HG03457 (cell line): ENCODE measurements around the gene ASTN1.

Source experiments
- ATAC-seq: cut with Tn5 transposase; IDR thresholded peaks from one replicate; pipeline ENCODE4 v1.9.1; 2021; ENCODE audit warnings: moderate number of reproducible peaks; ENCODE audit not compliant: unreplicated experiment

The ASTN1 gene

GRCh38 chr1:177045151-177045550 lies 119.4 kb downstream of the ASTN1 start:
- ATAC-seq, result no peak

GRCh38 chr1:177044390-177044789 lies 120.1 kb downstream of the ASTN1 start:
- ATAC-seq, result no peak

- ATAC-seq, result no peak
These were observed 120.9 kb downstream of the ASTN1 start for GRCh38 chr1:177043597-177043996.

GRCh38 chr1:177035586-177035985 lies 128.9 kb downstream of the ASTN1 start:
- ATAC-seq, result no peak

GRCh38 chr1:177033628-177034027 lies 130.9 kb downstream of the ASTN1 start:
- no peak for ATAC-seq

GRCh38 chr1:177032434-177032833 lies 132.1 kb downstream of the ASTN1 start:
- no peak for ATAC-seq

- ATAC-seq, result no peak
These were observed 139.9 kb downstream of the ASTN1 start for GRCh38 chr1:177024623-177025022.

- ATAC-seq, result no peak
These were observed 140.8 kb downstream of the ASTN1 start for GRCh38 chr1:177023726-177024125.

- no peak for ATAC-seq
These were observed 141.3 kb downstream of the ASTN1 start for GRCh38 chr1:177023249-177023648.

GRCh38 chr1:177021687-177022086 lies 142.8 kb downstream of the ASTN1 start:
- no peak for ATAC-seq

GRCh38 chr1:177020851-177021589 lies 143.5 kb downstream of the ASTN1 start:
- no peak for ATAC-seq

GRCh38 chr1:177017287-177017852 lies 147.1 kb downstream of the ASTN1 start:
- ATAC-seq, result no peak

GRCh38 chr1:177014325-177014724 lies 150.2 kb downstream of the ASTN1 start:
- ATAC-seq, result no peak

GRCh38 chr1:177012342-177012925 lies 152.1 kb downstream of the ASTN1 start:
- ATAC-seq, result no peak

- no peak for ATAC-seq
These were observed 153.0 kb downstream of the ASTN1 start for GRCh38 chr1:177011508-177011907.

GRCh38 chr1:177010211-177010825 lies 154.2 kb downstream of the ASTN1 start:
- ATAC-seq, result no peak

- ATAC-seq, result no peak
These were observed 155.9 kb downstream of the ASTN1 start for GRCh38 chr1:177008653-177009052.

GRCh38 chr1:177007437-177008161 lies 156.9 kb downstream of the ASTN1 start:
- ATAC-seq, result no peak

GRCh38 chr1:177002891-177003290 lies 161.6 kb downstream of the ASTN1 start:
- ATAC-seq, result no peak

- no peak for ATAC-seq
These were observed 163.0 kb downstream of the ASTN1 start for GRCh38 chr1:177001556-177001955.

- ATAC-seq, result no peak
These were observed 166.2 kb downstream of the ASTN1 start for GRCh38 chr1:176998183-176998795.
